Measurements from ENCODE around the gene CAMK2A.

GRCh38 chr5:150227606-150228273 lies 61.8 kb downstream of the CAMK2A start:
- TF ChIP-seq CTCF (IDR thresholded peaks at IDR 0.05) (no peak), POLR2A (IDR thresholded peaks at IDR 0.05; ENCODE audit: low read length) (no peak), EP300 (IDR thresholded peaks at IDR 0.05) (no peak), HMGXB4 (CRISPR knock-in tag; IDR thresholded peaks at IDR 0.05; ENCODE audit: borderline replicate concordance) (no peak), CBX8 (IDR thresholded peaks at IDR 0.05) (no peak), CHD4 (IDR thresholded peaks at IDR 0.05; ENCODE audit: borderline replicate concordance) (no peak), CEBPB (IDR thresholded peaks at IDR 0.05) (peak; percentile 17 to 62; a peak in 3 of 4 replicates), EHMT2 (IDR thresholded peaks at IDR 0.05; ENCODE audit: low read depth) (no peak), USF2 (IDR thresholded peaks at IDR 0.05) (no peak)

Data from A549 (cell line).